H9 (cell line): ENCODE data around the gene RYR1. TPM values are rescaled to one million over a fixed set of nuclear protein-coding genes. Genes with fewer than 3 reads are reported as not detected.

Source experiments
- DNase-seq: peaks from one replicate; pipeline ENCODE4 v3.0.0-alpha.2; 2017
- H2AFZ ChIP-seq: one replicate; pipeline ENCODE4 v1.6.1; 2013; ENCODE audit warnings: mild to moderate bottlenecking, low read length, control low read depth, moderate library complexity
- H2AK5ac ChIP-seq: 2 replicates; pipeline ENCODE4 v1.6.1; 2013; ENCODE audit warnings: low read length, control low read depth, mixed read lengths; ENCODE audit not compliant: insufficient read length
- H2BK120ac ChIP-seq: one replicate; pipeline ENCODE4 v1.6.1; 2013; ENCODE audit warnings: low read depth, mild to moderate bottlenecking, low read length, control low read depth, inconsistent platforms; ENCODE audit not compliant: poor library complexity, severe bottlenecking
- H2BK12ac ChIP-seq: 2 replicates; pipeline ENCODE4 v1.6.1; 2013; ENCODE audit warnings: low read length, control low read depth, mixed read lengths, low read depth; ENCODE audit not compliant: insufficient read length
- H2BK15ac ChIP-seq: 2 replicates; pipeline ENCODE4 v1.6.1; 2013; ENCODE audit warnings: low read depth, low read length, control low read depth
- H2BK20ac ChIP-seq: one replicate; pipeline ENCODE4 v1.6.1; 2013; ENCODE audit warnings: low read depth, mild to moderate bottlenecking, low read length, control low read depth, inconsistent platforms; ENCODE audit not compliant: poor library complexity, severe bottlenecking
- H2BK5ac ChIP-seq: 2 replicates; pipeline ENCODE4 v1.6.1; 2013; ENCODE audit warnings: low read length, control low read depth, mixed read lengths; ENCODE audit not compliant: insufficient read length
- H3K14ac ChIP-seq: 2 replicates; pipeline ENCODE4 v1.6.1; 2013; ENCODE audit warnings: low read length, control low read depth; ENCODE audit not compliant: insufficient read depth
- H3K18ac ChIP-seq: 2 replicates; pipeline ENCODE4 v1.6.1; 2013; ENCODE audit warnings: low read depth, mild to moderate bottlenecking, mixed read lengths, low read length, control low read depth; ENCODE audit not compliant: insufficient read length
- H3K23ac ChIP-seq: 2 replicates; pipeline ENCODE4 v1.6.1; 2013; ENCODE audit warnings: low read length, control low read depth, mixed read lengths, low read depth; ENCODE audit not compliant: insufficient read length
- H3K23me2 ChIP-seq: 2 replicates; pipeline ENCODE4 v1.6.1; 2013; ENCODE audit warnings: low read depth, mild to moderate bottlenecking, mixed read lengths, low read length, control low read depth; ENCODE audit not compliant: insufficient read length, poor library complexity, severe bottlenecking
- H3K27ac ChIP-seq: 2 replicates; pipeline ENCODE4 v1.5.1; 2013; ENCODE audit warnings: low read length, control low read depth, mixed read lengths, low read depth; ENCODE audit not compliant: insufficient read length
- H3K27me3 ChIP-seq: 2 replicates; pipeline ENCODE4 v1.6.1; 2013; ENCODE audit warnings: low read length, control low read depth, inconsistent platforms; ENCODE audit not compliant: insufficient read depth
- H3K4ac ChIP-seq: 2 replicates; pipeline ENCODE4 v1.6.1; 2013; ENCODE audit warnings: low read depth, mild to moderate bottlenecking, control low read depth, inconsistent platforms, low read length, moderate library complexity
- H3K4me1 ChIP-seq: 2 replicates; pipeline ENCODE4 v1.6.1; 2013; ENCODE audit warnings: low read length, control low read depth, inconsistent platforms; ENCODE audit not compliant: insufficient read depth
- H3K4me2 ChIP-seq: 2 replicates; pipeline ENCODE4 v1.6.1; 2013; ENCODE audit warnings: low read length, control low read depth, mixed read lengths; ENCODE audit not compliant: insufficient read length, insufficient read depth
- H3K56ac ChIP-seq: 2 replicates; pipeline ENCODE4 v1.6.1; 2013; ENCODE audit warnings: low read depth, mild to moderate bottlenecking, mixed read lengths, low read length, control low read depth; ENCODE audit not compliant: insufficient read length
- H3K79me1 ChIP-seq: 2 replicates; pipeline ENCODE4 v1.6.1; 2013; ENCODE audit warnings: low read depth, mild to moderate bottlenecking, moderate library complexity, low read length, control low read depth, inconsistent platforms; ENCODE audit not compliant: insufficient read depth, poor library complexity, severe bottlenecking
- H3K79me2 ChIP-seq: 2 replicates; pipeline ENCODE4 v1.6.1; 2013; ENCODE audit warnings: low read length, control low read depth, inconsistent platforms; ENCODE audit not compliant: insufficient read depth
- H3K9ac ChIP-seq: 2 replicates; pipeline ENCODE4 v1.6.1; 2013; ENCODE audit warnings: low read length, control low read depth, mixed read lengths; ENCODE audit not compliant: insufficient read length; ENCODE audit errors: extremely low read depth
- H3K9me3 ChIP-seq: one replicate; pipeline ENCODE4 v1.6.1; 2013; ENCODE audit warnings: low read depth, low read length, inconsistent platforms; ENCODE audit not compliant: control insufficient read depth
- H3T11ph ChIP-seq: one replicate; pipeline ENCODE4 v1.6.1; 2013; ENCODE audit warnings: mild to moderate bottlenecking, low read length, control low read depth, inconsistent platforms
- H4K20me1 ChIP-seq: one replicate; pipeline ENCODE4 v1.6.1; 2013; ENCODE audit not compliant: control insufficient read depth, insufficient read length, insufficient read depth
- H4K5ac ChIP-seq: 2 replicates; pipeline ENCODE4 v1.6.1; 2013; ENCODE audit warnings: low read depth, mild to moderate bottlenecking, mixed read lengths, low read length, control low read depth; ENCODE audit not compliant: insufficient read length
- H4K8ac ChIP-seq: replicated peaks from 2 replicates; pipeline ENCODE4 v1.6.1; 2013; ENCODE audit warnings: low read length, control low read depth, mixed read lengths, low read depth; ENCODE audit not compliant: insufficient read length
- H4K91ac ChIP-seq: 2 replicates; pipeline ENCODE4 v1.6.1; 2013; ENCODE audit warnings: low read depth, mild to moderate bottlenecking, moderate library complexity, mixed read lengths, low read length, control low read depth; ENCODE audit not compliant: insufficient read length
- H3K27ac Mint-ChIP-seq, 3 experiments: 2 replicates in 2 of 3; 3 replicates in 1 of 3; pipeline ENCODE4 v1.8.0; 2020 to 2021; ENCODE audit warnings: mixed read lengths in 3 of 3, mild to moderate bottlenecking in 1 of 3, moderate library complexity in 1 of 3
- H3K27me3 Mint-ChIP-seq: 2 replicates; pipeline ENCODE4 v1.8.0; 2021; ENCODE audit warnings: low read depth, mild to moderate bottlenecking, moderate library complexity, mixed read lengths
- H3K36me3 Mint-ChIP-seq, 3 experiments: 2 replicates in 2 of 3; 3 replicates in 1 of 3; pipeline ENCODE4 v1.8.0; 2020 to 2021; ENCODE audit warnings: low read depth in 3 of 3, mixed read lengths in 3 of 3; ENCODE audit not compliant: insufficient read depth in 1 of 3
- H3K4me1 Mint-ChIP-seq, 2 experiments: 2 replicates each; pipeline ENCODE4 v1.8.0; 2020; ENCODE audit warnings: mixed read lengths in 2 of 2
- H3K4me3 Mint-ChIP-seq, 2 experiments: 2 replicates in 1 of 2; 3 replicates in 1 of 2; pipeline ENCODE4 v1.8.0; 2020 to 2021; ENCODE audit warnings: mild to moderate bottlenecking in 2 of 2, mixed read lengths in 2 of 2, moderate library complexity in 1 of 2
- H3K9me3 Mint-ChIP-seq, 2 experiments: 2 replicates in 1 of 2; 3 replicates in 1 of 2; pipeline ENCODE4 v1.8.0; 2020; ENCODE audit warnings: mild to moderate bottlenecking in 2 of 2, mixed read lengths in 2 of 2, moderate library complexity in 1 of 2
- WGBS: extraction: QIAGEN DNeasy Blood & Tissue Kit; methylation state at CpG from one replicate; pipeline ENCODE4 v1.1.7; 2013; ENCODE audit warnings: missing lambda C conversion rate, low lambda C conversion rate, mixed read lengths; ENCODE audit not compliant: insufficient read length; ENCODE audit errors: extremely low coverage; 5-methylcytosine and 5-hydroxymethylcytosine counted together
- total RNA-seq: library from RNA; stranded (reverse); gene quantifications from 2 replicates; pipeline ENCODE4 v1.2.1, GENCODE V29; 2021
- TF ChIP-seq, protein P1 (sequence below): fragments of 200-600 bp; sonication (generic); conservative IDR thresholded peaks from 3 replicates; pipeline ENCODE4 v1.8.0; 2021; ENCODE audit warnings: antibody characterized with exemption, mild to moderate bottlenecking

Gene RYR1
- total RNA-seq, 1 experiment from 2014 or later: 8.9 TPM

DNA sequence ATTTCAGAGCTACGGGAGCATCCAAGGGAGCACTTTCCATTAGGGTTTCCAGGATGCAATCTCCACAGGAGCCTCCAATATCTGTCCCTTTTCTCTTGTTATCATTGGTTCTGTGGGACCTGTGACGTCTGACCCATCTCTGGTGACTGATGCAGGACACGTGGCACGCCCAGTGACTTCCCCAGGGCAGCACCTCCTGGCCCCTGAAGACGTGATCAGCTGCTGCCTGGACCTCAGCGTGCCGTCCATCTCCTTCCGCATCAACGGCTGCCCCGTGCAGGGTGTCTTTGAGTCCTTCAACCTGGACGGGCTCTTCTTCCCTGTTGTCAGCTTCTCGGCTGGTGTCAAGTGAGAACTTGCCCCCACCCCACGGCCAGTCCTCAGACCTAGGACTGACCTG, 25.5 kb downstream of the RYR1 start:
- no peak overlapping the region for H3K56ac ChIP-seq
- TF ChIP-seq, protein P1, sequence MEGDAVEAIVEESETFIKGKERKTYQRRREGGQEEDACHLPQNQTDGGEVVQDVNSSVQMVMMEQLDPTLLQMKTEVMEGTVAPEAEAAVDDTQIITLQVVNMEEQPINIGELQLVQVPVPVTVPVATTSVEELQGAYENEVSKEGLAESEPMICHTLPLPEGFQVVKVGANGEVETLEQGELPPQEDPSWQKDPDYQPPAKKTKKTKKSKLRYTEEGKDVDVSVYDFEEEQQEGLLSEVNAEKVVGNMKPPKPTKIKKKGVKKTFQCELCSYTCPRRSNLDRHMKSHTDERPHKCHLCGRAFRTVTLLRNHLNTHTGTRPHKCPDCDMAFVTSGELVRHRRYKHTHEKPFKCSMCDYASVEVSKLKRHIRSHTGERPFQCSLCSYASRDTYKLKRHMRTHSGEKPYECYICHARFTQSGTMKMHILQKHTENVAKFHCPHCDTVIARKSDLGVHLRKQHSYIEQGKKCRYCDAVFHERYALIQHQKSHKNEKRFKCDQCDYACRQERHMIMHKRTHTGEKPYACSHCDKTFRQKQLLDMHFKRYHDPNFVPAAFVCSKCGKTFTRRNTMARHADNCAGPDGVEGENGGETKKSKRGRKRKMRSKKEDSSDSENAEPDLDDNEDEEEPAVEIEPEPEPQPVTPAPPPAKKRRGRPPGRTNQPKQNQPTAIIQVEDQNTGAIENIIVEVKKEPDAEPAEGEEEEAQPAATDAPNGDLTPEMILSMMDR: no peak
- Mint-ChIP-seq H3K27ac (no peak overlapping the region; a peak in 1 of 7 replicates), H3K36me3 (peaks cover 51 to 58% (median 53%) of the 10 kb centered on the region in 3 experiments), H3K27me3 (no peaks in the 10 kb centered on the region), H3K9me3 (no peaks in the 10 kb centered on the region; a peak in 1 of 5 replicates), H3K4me3 (no peak overlapping the region), H3K4me1 (no peaks in the 10 kb centered on the region)
- no peaks in the 10 kb centered on the region for H3K4me1 ChIP-seq
- no CpG with 5 or more reads among the region's 13 CpGs for WGBS
- H2BK15ac ChIP-seq: no peak overlapping the region
- H3K9ac ChIP-seq: no peak overlapping the region
- no peak overlapping the region for H4K91ac ChIP-seq
- H4K8ac ChIP-seq: no peak overlapping the region
- no peak overlapping the region for H2BK120ac ChIP-seq
- no peak overlapping the region for H3K4me2 ChIP-seq
- no peaks in the 10 kb centered on the region for H3K79me2 ChIP-seq
- H3K14ac ChIP-seq: no peak overlapping the region
- no peak overlapping the region for H2AFZ ChIP-seq
- H3K18ac ChIP-seq: no peak overlapping the region
- H4K5ac ChIP-seq: no peak overlapping the region
- no peak overlapping the region for H2BK12ac ChIP-seq
- H4K20me1 ChIP-seq: no peaks in the 10 kb centered on the region
- no peak overlapping the region for H3K23ac ChIP-seq
- DNase-seq: no peak
- H2BK20ac ChIP-seq: no peak overlapping the region
- peaks cover 5% of the 10 kb centered on the region for H3K23me2 ChIP-seq
- no peak overlapping the region for H3T11ph ChIP-seq
- no peaks in the 10 kb centered on the region for H3K27me3 ChIP-seq
- H3K9me3 ChIP-seq: no peaks in the 10 kb centered on the region
- H3K27ac ChIP-seq: no peak overlapping the region
- H2AK5ac ChIP-seq: no peak overlapping the region
- no peaks in the 10 kb centered on the region for H3K79me1 ChIP-seq
- no peak overlapping the region for H2BK5ac ChIP-seq
- no peak overlapping the region for H3K4ac ChIP-seq
